A673 (cell line): ENCODE data around the gene TMEM192.

Experiments used
- CTCF ChIP-seq: fragments of 300-800, 200-600 bp; sonication (generic); conservative IDR thresholded peaks from 2 replicates; pipeline ENCODE4 v1.5.1; 2017; ENCODE audit warnings: low read depth, mild to moderate bottlenecking, antibody characterized with exemption, low read length, moderate library complexity, mixed read lengths
- EZH2 ChIP-seq: fragments of 200-600 bp; sonication (generic); IDR thresholded peaks from 2 replicates; pipeline ENCODE4 v1.6.1; 2017; ENCODE audit warnings: borderline replicate concordance, low read depth, mild to moderate bottlenecking, mixed read lengths, antibody characterized with exemption, low read length; ENCODE audit not compliant: poor library complexity, severe bottlenecking

DNA sequence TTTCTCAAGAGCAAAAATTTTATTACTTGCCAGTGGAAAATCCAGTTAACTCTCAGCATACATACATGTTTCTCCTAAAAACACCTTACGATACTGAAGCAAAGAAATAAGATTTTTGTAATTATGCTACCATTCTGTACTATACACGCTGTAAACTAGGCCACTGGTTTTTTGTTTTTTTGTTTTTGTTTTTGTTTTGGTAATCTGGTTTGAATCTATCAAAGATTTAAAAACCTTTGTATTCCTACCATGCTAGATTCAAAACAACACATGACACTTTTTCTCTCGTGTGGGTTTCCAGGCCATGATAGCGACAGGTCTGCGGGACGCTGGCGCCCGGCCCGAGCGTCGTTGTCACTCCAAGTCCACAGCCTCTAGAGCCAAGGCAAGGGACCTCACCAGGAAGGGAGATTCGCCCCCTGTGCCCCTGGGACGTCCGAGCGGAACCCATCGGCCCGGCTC, 723 bp downstream of the TMEM192 start:
- TF ChIP-seq EZH2 (no peak), CTCF (no peak)
